ENCODE results near the gene LENG8. TPM values are rescaled to one million over a fixed set of nuclear protein-coding genes. Genes with fewer than 3 reads are reported as not detected.
A peak's percentile ranks its signal among the peaks of the same experiment; 100 is the strongest.

Gene LENG8
- total and polyA plus RNA-seq, 2 experiments from 2014 or later, result 42.1 to 74.3 TPM

DNA sequence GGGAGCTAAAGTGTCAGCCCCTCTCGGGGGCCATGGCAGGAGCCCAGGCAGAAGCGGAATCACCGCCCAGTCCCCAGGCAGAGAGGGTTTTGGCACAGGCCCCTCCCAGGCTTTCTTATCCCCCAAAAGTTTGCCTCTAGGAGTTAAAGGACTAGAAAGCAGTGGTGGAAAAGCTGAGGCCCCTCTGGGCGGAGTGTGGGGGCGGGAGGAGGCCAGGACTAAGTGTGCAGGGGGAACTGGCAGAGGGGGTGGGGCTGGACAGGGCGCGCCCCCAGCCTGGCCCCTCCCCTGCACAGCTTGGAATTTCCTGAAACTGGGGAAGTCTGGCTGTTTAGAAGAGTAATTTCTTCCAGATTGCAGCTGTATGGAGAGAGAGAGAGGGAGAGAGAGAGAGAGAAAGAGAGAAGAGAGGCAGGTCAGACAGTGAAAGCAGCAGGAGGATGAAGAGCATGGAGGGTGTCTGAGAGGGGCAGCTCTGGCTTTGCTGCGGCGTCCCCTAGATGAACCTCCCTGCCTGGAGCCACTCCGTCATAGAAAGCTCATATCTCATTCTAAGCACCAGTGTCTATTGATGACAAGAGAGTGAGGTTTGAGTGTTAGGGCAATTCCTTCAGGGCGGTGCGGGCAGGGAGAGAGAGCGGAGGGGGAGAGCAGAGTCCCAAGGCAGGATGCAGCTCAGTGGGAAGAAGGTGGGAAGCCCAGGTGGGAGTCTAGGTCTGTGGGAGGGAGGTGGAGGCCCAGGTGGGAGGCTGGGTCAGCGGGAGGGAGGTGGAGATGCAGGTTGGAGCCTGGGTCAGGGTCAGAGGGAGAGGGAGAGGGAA is 24.3 kb downstream of the LENG8 start, which contains the start of gene CDC42EP5 (continued):
- TF ChIP-seq, protein P1, sequence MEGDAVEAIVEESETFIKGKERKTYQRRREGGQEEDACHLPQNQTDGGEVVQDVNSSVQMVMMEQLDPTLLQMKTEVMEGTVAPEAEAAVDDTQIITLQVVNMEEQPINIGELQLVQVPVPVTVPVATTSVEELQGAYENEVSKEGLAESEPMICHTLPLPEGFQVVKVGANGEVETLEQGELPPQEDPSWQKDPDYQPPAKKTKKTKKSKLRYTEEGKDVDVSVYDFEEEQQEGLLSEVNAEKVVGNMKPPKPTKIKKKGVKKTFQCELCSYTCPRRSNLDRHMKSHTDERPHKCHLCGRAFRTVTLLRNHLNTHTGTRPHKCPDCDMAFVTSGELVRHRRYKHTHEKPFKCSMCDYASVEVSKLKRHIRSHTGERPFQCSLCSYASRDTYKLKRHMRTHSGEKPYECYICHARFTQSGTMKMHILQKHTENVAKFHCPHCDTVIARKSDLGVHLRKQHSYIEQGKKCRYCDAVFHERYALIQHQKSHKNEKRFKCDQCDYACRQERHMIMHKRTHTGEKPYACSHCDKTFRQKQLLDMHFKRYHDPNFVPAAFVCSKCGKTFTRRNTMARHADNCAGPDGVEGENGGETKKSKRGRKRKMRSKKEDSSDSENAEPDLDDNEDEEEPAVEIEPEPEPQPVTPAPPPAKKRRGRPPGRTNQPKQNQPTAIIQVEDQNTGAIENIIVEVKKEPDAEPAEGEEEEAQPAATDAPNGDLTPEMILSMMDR (conservative IDR thresholded peaks at IDR 0.05; ENCODE audit: low read depth in 2 of 2), result no peak
- TF ChIP-seq CREB1 (CRISPR knock-in tag; IDR thresholded peaks at IDR 0.05; ENCODE audit: low read depth) (no peak), EZH2phosphoT487 (IDR thresholded peaks at IDR 0.05; ENCODE audit: unreplicated experiment) (no peak), JUNB (IDR thresholded peaks at IDR 0.05; ENCODE audit: unreplicated experiment) (no peak)

DNA sequence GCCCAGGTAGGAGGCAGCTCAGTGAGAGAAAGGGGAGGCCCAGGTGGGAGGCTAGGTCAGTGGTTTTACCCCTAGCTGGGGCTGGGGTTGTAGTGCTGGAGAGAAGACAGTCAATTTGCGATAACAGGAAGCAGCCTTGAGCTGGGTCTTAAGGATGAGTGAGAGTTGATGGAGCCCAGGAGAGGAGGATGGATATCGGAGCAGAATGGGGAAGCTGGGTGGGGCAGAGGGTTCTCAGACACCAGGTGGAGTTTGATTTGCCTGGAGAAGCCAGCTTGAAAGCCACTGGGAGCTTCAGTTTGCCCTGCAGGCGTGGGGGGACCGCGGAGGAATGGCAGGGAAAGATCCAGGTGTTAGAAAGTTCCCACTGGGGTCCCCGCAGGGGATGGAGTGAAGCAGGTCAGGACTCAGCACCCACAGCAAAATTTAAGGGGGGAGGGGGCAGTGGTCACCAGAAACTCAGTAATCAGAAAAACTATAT is 24.9 kb downstream of the LENG8 start:
- Mint-ChIP-seq H3K9me3 (peaks cover 2% of the 10 kb centered on the region; the same call in 2 of the 3 replicates), H3K4me3 (no peak overlapping the region), H3K27me3 (ENCODE audit: insufficient read depth, low read depth, poor library complexity) (peaks cover 32% of the 10 kb centered on the region), H3K4me1 (peaks cover 24% of the 10 kb centered on the region), H3K27ac (no peak overlapping the region), H3K36me3 (ENCODE audit: low read depth) (no peaks in the 10 kb centered on the region; the same call in 2 of the 3 replicates)
- H3K27me3 ChIP-seq (ENCODE audit: insufficient read depth), result peaks cover 28% of the 10 kb centered on the region
- no peaks in the 10 kb centered on the region for H4K20me1 ChIP-seq (replicated peaks; ENCODE audit: insufficient read depth)
- peaks cover 17% of the 10 kb centered on the region for H3K4me1 ChIP-seq (ENCODE audit: insufficient read depth)
- no peak overlapping the region for H3K27ac ChIP-seq (ENCODE audit: low read depth)
- H3K79me2 ChIP-seq (replicated peaks; ENCODE audit: insufficient read depth), result no peaks in the 10 kb centered on the region
- no peak overlapping the region for H3K4me3 ChIP-seq
- peak overlapping the region; percentile 96 for H2AFZ ChIP-seq
- H3K9me2 ChIP-seq (ENCODE audit: insufficient read depth), result no peaks in the 10 kb centered on the region
- no peak for ATAC-seq
- H3K4me2 ChIP-seq, result no peak overlapping the region; the same call in 1 of the 2 replicates
- H3F3A ChIP-seq (replicated peaks; ENCODE audit: low read depth), result no peaks in the 10 kb centered on the region
- no peaks in the 10 kb centered on the region for H3K36me3 ChIP-seq (ENCODE audit: insufficient read depth)
- no peak for DNase-seq (ENCODE audit: low spot score)
- TF ChIP-seq, protein P2, sequence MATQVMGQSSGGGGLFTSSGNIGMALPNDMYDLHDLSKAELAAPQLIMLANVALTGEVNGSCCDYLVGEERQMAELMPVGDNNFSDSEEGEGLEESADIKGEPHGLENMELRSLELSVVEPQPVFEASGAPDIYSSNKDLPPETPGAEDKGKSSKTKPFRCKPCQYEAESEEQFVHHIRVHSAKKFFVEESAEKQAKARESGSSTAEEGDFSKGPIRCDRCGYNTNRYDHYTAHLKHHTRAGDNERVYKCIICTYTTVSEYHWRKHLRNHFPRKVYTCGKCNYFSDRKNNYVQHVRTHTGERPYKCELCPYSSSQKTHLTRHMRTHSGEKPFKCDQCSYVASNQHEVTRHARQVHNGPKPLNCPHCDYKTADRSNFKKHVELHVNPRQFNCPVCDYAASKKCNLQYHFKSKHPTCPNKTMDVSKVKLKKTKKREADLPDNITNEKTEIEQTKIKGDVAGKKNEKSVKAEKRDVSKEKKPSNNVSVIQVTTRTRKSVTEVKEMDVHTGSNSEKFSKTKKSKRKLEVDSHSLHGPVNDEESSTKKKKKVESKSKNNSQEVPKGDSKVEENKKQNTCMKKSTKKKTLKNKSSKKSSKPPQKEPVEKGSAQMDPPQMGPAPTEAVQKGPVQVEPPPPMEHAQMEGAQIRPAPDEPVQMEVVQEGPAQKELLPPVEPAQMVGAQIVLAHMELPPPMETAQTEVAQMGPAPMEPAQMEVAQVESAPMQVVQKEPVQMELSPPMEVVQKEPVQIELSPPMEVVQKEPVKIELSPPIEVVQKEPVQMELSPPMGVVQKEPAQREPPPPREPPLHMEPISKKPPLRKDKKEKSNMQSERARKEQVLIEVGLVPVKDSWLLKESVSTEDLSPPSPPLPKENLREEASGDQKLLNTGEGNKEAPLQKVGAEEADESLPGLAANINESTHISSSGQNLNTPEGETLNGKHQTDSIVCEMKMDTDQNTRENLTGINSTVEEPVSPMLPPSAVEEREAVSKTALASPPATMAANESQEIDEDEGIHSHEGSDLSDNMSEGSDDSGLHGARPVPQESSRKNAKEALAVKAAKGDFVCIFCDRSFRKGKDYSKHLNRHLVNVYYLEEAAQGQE (IDR thresholded peaks at IDR 0.05; ENCODE audit: unreplicated experiment), result no peak
- TF ChIP-seq STAT1 (IDR thresholded peaks at IDR 0.05; ENCODE audit: unreplicated experiment), result no peak
- TF ChIP-seq, protein P3, sequence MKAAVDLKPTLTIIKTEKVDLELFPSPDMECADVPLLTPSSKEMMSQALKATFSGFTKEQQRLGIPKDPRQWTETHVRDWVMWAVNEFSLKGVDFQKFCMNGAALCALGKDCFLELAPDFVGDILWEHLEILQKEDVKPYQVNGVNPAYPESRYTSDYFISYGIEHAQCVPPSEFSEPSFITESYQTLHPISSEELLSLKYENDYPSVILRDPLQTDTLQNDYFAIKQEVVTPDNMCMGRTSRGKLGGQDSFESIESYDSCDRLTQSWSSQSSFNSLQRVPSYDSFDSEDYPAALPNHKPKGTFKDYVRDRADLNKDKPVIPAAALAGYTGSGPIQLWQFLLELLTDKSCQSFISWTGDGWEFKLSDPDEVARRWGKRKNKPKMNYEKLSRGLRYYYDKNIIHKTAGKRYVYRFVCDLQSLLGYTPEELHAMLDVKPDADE (IDR thresholded peaks at IDR 0.05), result no peak
- no peak for TF ChIP-seq CREB1 (CRISPR knock-in tag; IDR thresholded peaks at IDR 0.05; ENCODE audit: low read depth)
- no peak for TF ChIP-seq ZNF331 (CRISPR knock-in tag; IDR thresholded peaks at IDR 0.05; ENCODE audit: low read depth)
- TF ChIP-seq, protein P4, sequence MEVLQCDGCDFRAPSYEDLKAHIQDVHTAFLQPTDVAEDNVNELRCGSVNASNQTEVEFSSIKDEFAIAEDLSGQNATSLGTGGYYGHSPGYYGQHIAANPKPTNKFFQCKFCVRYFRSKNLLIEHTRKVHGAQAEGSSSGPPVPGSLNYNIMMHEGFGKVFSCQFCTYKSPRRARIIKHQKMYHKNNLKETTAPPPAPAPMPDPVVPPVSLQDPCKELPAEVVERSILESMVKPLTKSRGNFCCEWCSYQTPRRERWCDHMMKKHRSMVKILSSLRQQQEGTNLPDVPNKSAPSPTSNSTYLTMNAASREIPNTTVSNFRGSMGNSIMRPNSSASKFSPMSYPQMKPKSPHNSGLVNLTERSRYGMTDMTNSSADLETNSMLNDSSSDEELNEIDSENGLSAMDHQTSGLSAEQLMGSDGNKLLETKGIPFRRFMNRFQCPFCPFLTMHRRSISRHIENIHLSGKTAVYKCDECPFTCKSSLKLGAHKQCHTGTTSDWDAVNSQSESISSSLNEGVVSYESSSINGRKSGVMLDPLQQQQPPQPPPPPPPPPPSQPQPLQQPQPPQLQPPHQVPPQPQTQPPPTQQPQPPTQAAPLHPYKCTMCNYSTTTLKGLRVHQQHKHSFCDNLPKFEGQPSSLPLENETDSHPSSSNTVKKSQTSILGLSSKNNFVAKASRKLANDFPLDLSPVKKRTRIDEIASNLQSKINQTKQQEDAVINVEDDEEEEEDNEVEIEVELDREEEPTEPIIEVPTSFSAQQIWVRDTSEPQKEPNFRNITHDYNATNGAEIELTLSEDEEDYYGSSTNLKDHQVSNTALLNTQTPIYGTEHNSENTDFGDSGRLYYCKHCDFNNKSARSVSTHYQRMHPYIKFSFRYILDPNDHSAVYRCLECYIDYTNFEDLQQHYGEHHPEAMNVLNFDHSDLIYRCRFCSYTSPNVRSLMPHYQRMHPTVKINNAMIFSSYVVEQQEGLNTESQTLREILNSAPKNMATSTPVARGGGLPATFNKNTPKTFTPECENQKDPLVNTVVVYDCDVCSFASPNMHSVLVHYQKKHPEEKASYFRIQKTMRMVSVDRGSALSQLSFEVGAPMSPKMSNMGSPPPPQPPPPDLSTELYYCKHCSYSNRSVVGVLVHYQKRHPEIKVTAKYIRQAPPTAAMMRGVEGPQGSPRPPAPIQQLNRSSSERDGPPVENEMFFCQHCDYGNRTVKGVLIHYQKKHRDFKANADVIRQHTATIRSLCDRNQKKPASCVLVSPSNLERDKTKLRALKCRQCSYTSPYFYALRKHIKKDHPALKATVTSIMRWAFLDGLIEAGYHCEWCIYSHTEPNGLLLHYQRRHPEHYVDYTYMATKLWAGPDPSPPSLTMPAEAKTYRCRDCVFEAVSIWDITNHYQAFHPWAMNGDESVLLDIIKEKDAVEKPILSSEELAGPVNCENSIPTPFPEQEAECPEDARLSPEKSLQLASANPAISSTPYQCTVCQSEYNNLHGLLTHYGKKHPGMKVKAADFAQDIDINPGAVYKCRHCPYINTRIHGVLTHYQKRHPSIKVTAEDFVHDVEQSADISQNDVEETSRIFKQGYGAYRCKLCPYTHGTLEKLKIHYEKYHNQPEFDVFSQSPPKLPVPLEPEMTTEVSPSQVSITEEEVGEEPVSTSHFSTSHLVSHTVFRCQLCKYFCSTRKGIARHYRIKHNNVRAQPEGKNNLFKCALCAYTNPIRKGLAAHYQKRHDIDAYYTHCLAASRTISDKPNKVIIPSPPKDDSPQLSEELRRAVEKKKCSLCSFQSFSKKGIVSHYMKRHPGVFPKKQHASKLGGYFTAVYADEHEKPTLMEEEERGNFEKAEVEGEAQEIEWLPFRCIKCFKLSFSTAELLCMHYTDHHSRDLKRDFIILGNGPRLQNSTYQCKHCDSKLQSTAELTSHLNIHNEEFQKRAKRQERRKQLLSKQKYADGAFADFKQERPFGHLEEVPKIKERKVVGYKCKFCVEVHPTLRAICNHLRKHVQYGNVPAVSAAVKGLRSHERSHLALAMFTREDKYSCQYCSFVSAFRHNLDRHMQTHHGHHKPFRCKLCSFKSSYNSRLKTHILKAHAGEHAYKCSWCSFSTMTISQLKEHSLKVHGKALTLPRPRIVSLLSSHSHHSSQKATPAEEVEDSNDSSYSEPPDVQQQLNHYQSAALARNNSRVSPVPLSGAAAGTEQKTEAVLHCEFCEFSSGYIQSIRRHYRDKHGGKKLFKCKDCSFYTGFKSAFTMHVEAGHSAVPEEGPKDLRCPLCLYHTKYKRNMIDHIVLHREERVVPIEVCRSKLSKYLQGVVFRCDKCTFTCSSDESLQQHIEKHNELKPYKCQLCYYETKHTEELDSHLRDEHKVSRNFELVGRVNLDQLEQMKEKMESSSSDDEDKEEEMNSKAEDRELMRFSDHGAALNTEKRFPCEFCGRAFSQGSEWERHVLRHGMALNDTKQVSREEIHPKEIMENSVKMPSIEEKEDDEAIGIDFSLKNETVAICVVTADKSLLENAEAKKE (CRISPR knock-in tag; IDR thresholded peaks at IDR 0.05), result no peak
- TF ChIP-seq POLR2AphosphoS5 (IDR thresholded peaks at IDR 0.05; ENCODE audit: low read depth), result no peak
- TF ChIP-seq ZNF114 (CRISPR knock-in tag; IDR thresholded peaks at IDR 0.05), result no peak
- TF ChIP-seq JUNB (IDR thresholded peaks at IDR 0.05; ENCODE audit: unreplicated experiment), result no peak

All from GM23338 (cell line).